IPS DF 4.7 (cell line): Measurements from ENCODE around the gene EYA2.
A peak's percentile ranks its signal among the peaks of the same experiment; 100 is the strongest.
"Not testable (repeated sequence)": the region's sequence is repeated elsewhere in the genome, so short reads cannot be mapped to it uniquely, and the experiment has no call there.

Experiments
- DNase-seq: peaks from one replicate; pipeline ENCODE4 v3.0.0-alpha.2; 2013; ENCODE audit warnings: low spot score; ENCODE audit errors: extremely low read depth

Gene EYA2

DNA sequence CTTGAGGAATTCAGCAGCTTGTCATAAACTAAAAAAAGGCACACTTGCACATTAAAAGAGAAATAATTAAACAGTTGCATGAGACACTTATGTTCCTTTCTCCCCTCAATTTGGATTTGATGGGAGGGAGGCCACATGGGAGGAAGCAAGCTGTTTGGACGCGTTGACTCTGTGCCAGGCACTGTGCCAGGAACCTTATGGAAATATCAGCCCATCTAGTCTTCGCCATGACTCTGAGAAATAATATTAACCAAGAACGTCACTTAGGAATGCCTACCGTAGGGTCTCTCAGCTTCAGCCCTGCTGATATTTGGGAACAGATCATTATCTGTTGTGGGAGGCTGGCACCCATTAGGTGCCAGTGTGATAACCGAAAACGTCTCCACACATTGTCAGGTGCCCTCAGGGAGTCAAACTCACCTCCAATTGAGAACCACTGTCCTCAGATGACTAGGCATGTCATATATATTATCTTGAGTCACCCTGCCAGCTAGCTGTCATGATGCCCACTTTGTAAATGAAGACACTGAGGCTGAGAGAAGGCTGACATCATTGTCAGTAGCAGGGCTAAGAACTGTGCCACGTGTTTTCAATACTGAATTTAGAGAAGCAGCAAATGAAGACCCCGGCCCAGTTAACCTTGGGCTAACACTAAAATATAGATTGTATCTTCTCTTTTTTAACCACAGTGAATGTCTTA is 36.1 kb downstream of the EYA2 start:
- DNase-seq: no peak

DNA sequence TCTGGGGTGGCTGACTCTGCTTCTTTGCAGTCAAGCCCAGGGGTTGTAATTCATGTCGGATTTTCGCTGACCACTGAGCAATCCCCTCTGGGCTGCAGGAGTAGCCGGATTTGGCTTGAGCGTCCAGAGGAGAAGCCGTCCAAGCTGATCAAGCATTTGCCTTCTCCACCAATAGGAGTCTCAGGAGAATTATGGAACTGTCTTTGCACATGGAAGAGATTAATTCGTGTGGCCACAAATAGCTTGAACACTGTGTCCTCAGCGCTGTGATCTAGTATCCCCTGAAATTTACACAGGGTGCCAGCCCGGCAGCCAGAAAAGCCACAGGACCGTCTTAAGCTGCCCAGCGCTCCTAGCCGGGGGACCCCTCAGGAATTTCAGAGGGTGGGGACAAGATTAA is 37.1 kb downstream of the EYA2 start:
- DNase-seq: no peak

DNA sequence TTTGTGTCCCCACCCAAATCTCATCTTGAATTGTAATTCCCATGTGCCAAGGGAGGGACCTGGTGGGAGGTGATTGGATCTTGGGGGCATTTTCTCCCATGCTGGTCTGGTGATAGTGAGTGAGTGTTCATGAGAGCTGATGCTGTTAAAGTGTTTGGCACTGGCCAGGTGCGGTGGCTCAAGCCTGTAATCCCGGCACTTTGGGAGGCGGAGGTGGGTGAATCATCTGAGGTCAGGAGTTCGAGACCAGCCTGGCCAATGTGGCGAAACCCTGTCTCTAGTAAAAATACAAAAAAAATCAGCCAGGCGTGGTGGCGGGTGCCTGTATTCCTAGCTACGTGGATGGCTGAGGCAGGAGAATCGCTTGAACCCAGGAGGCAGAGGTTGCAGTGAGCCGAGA is 37.8 kb downstream of the EYA2 start:
- DNase-seq: not testable (repeated sequence)

DNA sequence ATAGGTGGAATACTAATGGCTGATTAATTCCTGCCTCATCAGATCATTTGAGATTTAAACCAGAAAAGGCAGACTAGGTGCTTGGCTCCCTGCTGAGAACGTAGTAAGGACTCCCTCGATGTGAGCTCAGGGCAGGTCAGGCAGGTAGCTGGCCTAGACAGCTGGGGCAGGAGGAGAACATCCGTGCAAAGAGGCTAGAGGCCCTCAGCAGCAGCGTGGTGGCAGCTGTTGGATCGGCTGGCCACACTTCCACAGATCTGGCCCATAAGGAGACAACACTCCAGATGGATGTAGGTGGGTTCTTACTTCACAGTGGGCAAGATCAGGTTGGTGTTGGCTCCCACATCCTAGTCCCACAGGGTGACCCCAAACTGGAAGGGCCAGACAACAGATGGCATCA is 38.5 kb downstream of the EYA2 start:
- no peak for DNase-seq

DNA sequence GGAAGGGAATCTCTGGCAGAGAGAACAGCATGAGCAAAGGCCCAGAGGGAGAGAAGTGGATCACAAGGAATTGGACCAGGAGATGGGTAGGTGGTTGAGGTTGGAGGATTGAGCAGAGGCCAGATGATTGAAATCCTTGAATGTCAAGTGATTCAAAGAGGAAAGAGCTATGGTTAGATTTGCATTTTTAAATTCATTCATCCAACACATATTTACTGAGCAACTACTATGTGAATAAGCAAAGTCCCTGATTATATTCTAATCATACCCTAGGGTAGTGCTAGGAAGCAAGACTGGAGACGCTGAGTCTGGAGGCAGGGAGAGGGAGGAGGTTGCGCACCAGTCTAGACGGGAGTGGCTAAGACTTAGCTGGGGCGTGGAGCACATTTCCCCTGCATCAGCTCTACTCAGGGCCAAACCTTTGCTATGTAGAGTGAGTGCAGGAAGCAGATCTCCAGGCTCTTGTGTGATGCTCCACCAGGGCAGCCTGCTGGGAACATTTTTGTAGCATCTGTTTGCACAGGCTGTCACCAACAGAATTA is 40.2 kb downstream of the EYA2 start:
- no peak for DNase-seq

DNA sequence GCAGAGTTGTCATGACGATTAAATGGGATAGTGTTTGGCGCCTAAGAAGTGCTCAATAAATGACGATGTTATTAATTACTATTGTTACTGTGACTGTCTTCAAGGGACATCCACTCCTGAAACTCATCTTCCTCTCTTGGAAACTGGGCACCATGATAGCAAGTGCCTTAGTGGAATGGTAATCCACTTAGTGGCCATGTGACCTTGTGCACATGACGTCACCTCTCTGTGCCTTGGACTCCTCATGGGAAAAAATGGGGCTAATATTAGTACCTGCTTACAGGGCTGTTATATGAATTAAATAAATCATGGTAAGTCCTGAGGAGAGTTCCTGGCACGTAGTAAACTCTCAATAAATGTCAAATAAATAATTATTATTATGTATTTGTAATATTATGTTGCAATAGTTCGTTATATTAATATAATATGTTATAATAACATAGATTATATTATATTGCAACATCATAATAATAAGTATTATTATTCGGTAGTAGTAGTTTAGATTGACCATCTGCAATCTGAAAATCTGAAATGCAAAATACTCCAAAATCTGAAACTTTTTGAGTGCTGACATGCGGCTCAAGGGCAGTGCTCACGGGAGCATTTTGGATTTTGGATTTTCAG is 40.9 kb downstream of the EYA2 start:
- no peak for DNase-seq

DNA sequence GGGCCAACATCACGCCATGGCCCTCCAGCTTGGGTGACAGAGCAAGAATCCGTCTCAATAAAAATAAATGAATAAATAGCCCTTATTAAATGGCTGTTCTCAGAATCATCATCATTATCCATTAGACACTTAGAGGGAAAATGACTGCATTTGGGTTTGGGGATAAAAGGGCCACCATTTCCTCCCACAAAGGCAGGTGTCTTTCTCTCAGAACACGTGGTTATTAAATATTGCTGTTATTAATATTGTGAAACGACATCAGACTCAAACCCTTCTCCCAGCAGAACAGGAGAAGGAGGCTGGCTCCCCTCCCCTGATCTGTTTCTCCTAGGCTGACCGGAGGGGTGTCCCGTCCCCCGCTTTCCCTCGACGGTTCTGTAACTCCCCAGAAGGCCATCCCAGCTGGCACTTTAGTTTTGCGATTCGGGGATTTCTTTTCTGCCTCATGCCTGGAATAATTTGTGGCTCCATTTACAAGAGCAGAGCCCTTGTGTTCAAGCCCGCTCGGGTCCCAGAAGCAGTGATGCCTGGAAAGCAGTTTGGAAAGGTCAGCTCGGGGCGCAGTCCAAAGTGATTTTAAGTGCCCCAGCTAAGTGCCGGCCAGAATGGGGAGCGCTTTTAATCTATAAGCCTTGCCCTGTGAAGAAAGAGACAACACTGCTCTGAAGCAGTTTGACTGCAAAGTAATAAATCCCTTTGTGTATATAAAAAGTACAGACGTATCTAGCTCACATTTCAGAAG is 41.9 kb downstream of the EYA2 start:
- DNase-seq: no peak

DNA sequence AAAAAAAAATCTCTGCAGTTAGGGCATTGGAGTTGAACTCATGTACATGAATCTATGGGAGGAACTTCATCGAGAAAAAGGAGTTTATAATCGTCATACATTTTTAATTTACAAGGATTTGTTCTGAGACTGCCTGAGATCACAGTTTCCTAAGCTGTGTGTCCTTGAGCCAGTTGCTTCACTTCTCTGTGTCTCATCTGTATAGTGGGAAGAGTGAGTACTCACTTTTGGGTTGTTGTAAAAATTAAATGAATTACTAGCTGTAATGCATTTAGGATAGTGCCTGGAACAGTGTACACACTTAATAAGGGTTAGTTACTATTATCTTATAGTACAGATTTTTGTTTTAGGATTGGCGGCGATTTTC is 42.5 kb downstream of the EYA2 start:
- no peak for DNase-seq

DNA sequence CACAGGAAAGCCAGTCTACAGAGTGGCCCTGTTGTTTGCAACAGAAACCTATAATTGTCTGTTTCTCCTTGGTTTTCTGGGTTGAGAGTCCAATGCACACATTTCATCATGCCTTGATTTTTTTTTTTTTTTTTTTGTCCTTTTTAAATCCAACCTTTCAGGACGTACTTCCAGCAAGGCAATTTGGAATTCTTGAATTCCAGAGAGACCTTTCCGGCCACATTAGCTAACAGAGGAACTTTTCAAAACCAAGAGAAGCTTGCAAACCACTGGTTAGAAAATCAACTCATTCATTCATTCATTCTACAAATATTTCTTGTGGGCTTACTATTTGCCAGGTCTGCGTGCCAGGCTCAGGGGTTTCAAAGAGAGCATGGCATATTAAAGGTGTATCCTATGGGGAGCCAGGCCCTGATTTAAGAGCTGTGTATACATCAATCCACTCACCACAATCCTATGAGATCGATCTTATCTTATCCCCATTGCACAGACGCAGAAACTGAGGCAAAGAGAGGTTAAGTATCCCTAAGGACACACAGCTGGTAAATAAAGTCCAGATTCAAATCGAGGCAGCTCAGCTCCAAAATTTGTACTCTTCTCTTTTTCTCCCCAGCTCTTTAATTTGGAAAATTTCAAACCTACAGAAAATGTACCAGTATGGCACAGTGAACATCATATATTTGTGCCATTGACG is 43.0 kb downstream of the EYA2 start:
- DNase-seq: no peak

DNA sequence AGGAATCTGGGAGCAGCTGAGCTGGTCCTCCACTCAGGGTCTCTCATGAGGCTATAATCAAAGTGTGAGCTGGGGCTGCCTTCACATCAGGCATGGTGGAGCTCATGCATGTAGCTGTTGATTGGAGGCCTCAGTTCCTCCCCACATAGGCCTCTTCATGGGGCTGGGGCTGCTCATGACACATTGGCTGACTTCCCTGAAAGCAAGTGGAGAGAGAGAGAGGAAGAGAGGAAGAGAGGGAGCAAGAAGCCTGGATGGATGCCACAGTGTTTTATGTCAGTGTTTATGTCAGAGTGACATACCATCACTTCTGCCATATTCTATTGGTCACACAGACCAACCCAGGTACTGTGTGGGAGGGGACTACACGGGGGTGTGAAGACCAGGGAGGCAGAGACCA is 43.8 kb downstream of the EYA2 start:
- DNase-seq: no peak

DNA sequence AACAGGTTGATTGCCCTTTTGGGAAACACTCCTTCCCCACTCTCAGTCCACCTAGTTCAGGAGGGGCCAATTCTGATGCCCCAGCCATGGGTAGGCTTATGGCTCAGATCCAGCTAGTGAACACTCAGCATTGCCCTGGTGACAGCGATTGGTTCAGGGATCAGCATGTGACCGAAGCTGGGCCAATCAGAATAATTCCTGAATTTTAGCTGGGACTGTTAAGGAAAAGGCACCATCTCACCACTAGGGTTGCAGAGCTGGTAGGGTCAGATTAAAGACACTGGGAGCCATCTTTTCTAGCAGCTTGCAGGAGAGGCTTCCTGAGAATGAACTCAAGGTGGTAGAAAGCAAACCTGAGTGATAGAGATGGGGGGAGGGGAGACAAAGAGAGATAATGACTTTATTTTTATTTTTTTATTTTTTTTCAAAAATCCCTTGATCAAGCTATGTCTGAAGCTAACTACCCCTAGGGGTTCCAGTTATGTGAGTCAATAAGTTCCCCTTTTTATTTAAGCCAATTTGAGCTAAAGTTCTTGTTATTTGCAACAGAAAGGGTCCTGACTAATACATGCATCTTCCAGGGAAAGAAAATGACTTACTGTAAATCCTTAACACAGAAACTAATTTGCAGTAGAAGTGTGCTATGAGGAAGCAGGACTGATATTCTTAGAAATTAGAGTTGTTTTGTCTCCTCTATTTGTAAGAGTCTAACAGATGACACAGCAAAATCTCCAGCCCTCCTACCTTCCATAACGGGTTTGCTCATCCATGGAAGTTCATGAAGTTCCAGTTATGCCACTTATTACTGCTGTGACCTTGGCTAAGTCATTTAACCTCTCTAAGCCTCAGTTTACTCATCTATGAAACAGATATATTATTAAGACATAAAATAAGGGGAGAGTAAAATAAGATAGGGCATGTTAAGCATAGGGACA is 44.7 kb downstream of the EYA2 start:
- DNase-seq: peak; percentile 41

DNA sequence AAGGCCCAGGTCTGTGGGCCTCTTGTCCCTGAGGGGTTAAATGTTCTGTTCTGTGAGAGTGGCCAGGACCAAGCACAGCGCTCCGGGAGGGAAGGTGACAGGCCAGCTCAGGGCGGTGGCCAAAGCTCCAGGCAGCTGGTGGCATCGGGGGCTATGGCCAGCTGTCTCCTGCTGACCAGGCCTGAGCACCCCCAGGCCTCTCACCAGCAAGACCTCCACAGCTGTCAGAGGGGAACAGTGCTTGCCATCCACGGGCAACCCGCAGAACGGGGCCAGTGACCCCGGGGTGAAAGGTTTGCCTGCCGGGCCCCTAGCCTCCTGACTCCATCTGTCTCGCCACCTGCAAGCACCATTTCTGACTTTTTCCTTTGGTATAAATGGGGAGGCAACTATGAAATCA is 46.0 kb downstream of the EYA2 start:
- DNase-seq: no peak

DNA sequence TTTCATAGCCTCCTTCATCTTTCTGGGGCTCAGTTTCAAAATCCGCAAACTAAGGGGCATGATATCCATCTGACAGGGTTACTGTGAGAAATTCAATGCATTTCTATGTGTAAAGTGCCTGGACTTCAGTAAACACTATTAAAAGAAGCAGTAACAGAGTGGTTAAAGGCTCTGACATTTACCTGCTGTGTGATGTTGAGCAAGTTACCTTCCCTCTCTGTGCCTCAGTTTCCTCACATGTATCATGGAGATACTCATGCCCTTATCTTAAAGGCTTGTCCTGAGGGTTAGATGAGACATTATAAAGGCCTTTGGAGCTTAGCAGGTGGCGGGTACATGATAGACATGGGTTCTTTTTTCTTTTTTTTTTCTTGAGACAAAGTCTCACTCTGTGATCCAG is 46.8 kb downstream of the EYA2 start:
- DNase-seq: no peak

DNA sequence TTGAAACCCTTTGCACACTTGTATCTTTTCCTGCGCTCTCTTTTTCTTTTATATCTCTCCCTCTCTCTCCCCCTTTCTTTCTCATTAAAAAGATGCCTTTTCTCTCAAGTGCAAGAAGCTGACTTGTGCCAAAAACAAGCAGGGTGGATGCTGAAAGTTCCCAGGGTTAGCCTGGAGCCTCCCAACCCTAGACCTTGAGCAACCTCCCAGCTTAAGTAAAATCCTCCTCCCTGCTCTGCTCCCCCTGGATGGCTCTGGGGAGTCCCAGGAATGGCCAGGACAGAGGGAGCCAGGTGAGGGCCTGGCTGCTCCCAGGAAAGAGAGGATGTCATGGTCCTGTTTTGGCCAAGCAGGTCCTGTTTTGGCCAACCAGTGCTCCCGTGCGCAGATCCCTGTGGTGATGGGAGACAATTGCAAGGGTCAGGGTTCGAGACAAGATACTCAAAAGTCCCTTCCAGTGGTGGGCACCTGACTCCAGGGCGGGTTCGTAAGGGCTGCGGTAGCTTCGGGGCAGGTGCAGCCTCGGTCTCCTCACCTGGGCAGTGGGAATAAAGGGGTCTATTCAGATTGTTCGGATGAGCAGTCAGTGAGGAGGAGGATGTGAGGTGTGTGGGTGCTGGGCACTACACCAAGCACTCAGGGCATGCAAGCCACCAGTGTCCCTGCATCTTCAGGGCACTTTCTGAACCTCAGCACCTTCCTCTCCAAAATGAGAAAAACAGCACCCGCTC is 49.4 kb downstream of the EYA2 start:
- no peak for DNase-seq

DNA sequence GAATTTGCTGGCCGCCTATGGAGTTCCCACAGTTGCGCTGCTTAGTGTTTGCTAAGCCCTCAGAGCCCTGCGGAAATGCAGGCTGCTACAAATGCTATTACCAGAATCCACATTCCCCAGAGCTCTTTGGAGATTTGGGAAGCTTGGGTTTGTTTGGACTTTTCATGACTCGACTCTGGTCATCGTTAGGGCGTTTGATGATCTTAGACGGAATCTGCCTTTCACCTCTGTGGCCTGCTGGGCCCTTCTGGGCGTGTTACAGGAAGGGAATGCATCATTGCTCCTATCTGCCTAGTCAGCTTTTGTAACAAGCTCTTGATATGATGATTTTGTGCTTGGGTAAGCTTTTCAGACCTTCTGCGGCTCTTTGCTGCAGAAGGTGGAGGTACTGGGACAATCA is 50.8 kb downstream of the EYA2 start:
- DNase-seq: no peak

DNA sequence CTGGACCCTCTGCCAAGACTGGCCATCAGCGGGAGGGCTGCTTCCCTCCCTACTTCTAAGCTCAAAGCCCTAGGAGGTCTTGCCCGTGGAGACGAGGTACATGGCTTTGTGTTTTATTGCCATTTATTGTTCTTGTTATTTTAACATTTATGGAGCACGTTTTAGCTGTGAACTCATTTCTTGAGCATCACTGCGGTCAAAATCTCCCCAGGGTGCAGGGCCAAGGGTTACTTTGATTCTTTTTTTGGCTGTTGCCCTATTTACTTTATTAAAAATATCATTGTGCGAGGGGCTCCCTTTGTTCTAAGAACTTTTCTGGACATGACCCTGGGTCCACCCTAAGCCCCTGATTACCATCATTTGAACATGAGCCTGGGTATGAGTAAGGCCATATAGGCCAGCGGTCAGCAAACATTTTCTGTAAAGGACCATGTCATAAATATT is 51.6 kb downstream of the EYA2 start:
- DNase-seq: no peak

DNA sequence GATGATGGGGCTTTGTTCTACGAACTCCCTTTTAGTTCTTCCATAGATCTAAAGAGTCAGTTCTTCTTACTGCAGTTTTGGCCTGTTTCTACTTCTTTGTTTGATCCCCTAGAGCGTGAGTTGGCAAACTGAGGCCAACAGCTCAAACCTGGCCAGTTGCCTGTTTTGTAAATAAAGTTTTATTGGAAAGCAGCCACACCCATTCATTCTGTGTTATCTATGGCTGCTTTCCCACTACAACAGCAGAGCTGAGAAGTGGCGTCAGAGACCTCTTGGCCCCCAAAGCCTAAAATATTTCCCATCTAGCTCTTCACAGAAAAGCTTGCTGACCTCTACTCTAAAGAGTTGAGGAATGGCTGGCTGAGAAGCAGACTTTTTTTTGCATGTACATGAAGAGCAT is 52.2 kb downstream of the EYA2 start:
- no peak for DNase-seq

DNA sequence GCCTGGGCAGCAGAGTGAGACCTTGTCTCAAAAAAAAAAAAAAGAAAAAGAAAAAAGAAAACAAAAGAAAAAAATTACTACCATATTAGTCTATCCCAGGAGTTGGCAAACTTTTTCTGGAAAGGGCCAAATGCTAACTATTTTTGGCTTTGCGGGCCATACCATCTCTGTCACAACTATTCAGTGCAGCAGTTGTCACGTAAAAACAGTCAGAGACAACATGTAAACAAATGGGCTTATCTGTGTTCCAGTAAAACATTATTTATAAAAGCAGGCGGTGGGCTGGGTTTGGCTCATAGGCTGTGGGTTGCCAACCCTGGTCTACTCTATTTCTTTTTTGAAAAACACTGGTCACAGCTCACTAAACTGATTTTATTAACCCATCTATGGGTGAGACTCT is 53.4 kb downstream of the EYA2 start:
- no peak for DNase-seq

DNA sequence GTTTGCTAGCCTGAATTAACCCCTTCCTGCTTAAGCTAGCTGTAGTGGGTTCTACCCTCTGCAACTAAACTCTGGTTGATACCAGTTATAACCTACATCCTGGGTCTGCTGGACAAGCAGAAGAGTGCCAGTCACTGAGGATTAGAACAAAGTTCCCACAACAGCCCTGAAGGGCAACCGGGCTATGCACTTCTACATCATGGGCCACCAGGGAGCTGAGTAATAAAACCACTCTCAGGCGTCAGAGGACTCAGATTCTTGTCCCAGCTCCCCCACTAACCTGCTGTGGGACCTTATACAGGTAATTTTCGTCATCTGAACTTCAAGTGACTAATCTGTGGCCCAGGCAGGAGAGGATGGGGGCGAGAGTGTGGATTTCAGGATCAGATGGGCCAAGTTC is 56.8 kb downstream of the EYA2 start:
- no peak for DNase-seq

DNA sequence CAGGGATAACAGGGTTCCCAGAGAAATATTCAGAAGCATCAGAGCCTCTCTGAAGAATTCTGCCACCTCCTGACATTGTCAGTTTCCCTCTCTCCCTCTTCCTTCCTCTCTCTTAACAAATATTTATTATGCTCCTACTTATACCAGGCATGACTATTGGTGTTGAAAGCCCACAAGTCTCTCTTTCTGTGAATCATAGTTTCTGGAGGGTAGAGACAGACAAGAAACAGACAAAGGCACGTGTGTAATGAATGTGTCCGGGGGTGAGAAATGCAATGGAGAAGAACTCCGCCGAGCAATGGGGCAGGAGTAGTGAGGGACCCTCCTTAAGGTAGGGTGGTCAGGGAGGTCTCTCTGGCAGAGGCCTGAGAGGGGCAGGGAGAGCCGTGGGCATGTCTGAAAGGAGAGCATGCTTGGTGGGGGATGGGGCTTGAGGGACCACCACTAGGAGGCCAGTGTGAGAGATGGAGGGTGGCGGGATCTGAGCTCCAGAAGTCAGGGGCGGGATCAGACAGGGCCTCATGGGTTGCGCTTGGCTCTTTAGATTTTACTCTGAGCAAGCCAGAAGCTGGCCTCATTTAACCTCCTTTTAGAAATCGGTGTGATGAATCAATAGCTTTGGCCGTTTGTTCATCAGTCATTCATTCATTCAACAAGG is 57.3 kb downstream of the EYA2 start:
- no peak for DNase-seq
